ENCODE results near the gene APOL6. TPM values are rescaled to one million over a fixed set of nuclear protein-coding genes. Genes with fewer than 3 reads are reported as not detected.

Gene APOL6
- total and polyA plus RNA-seq, 2 of the 4 experiments (the other 2 are of a cell fraction) = 1.2 to 7.2 TPM

DNA sequence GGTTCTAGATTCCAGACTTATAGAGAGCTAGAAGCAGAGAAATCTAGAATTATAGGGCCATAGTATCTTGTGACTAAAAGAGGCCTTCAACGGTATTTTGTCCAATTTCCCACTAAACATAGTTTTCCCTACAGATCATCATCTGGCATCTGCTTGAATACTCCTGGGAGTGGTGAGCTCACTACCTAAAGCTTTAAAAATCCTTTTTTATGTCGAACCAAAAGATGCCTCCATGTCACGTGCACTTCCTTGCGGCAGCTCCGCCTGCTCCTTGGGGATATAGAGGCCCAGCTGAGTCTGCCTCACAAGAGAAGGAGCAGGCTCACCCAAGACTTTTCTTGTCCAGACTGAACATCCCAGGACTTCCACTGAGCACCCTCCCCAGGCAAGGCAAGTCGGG lies 26.8 kb upstream of the APOL6 start:
- 72% methylated on average over 2 of the region's 6 CpGs; no CpG with 5 or more reads in 1 of the 2 experiments for WGBS, 2 experiments (ENCODE audit: extremely low coverage in 2 of 2, insufficient read length in 1 of 2)
- H2BK20ac ChIP-seq (ENCODE audit: low read depth, low read length) = no peak overlapping the region
- H4K91ac ChIP-seq (ENCODE audit: insufficient read depth, low read depth, low read length) = no peak overlapping the region
- CTCF ChIA-PET = interaction anchor here (1.1 to 1.7 kb wide), 3 partner anchors 20 to 270 kb away, joined by 3 to 6 read pairs (median 5); no protein-coding TSS in a partner anchor
- DNase-seq (no peak), ATAC-seq (ENCODE audit: low read depth) (no peak)
- dilution Hi-C loops (cut with HindIII; ENCODE audit: low sequenced_read_pairs, unreplicated experiment) (no loop called here), in situ Hi-C loops (cut with MboI; ENCODE audit: low sequenced_read_pairs) (loop anchor here (10.0 kb wide), 1 partner anchor 503 kb away; no protein-coding TSS in a partner anchor), intact Hi-C loops (cut with micrococcal nuclease) (no loop called here)
- H4K8ac ChIP-seq (ENCODE audit: low read depth in 2 of 2, low read length in 2 of 2) = no peak overlapping the region
- no peaks in the 10 kb centered on the region for H3K9me3 ChIP-seq (ENCODE audit: control insufficient read depth, insufficient read depth, low read length)
- no peak overlapping the region for H3K4me2 ChIP-seq (ENCODE audit: low read depth, low read length)
- peaks cover 2% of the 10 kb centered on the region; the same call in 1 of the 2 replicates for H3K4me1 ChIP-seq (ENCODE audit: control insufficient read depth, insufficient read depth, low read length)
- H3K79me1 ChIP-seq (ENCODE audit: low read depth in 1 of 2, low read length in 2 of 2) = no peaks in the 10 kb centered on the region
- peaks cover 13% of the 10 kb centered on the region for H3K27me3 ChIP-seq (ENCODE audit: control insufficient read depth, insufficient read depth, low read length)
- H2AK5ac ChIP-seq (ENCODE audit: low read depth, low read length) = no peak overlapping the region
- H2BK120ac ChIP-seq (ENCODE audit: low read depth, low read length) = no peak overlapping the region
- BruUV-seq (replicated peaks) = no TSS peak
- no peak overlapping the region for H2AK9ac ChIP-seq (replicated peaks; ENCODE audit: low read depth, low read length, poor library complexity)
- no peak overlapping the region for H4K5ac ChIP-seq (ENCODE audit: low read depth, low read length)
- no peak overlapping the region for H3K23ac ChIP-seq (ENCODE audit: low read depth, low read length)
- H3K9me1 ChIP-seq (ENCODE audit: insufficient read depth, low read length) = no peaks in the 10 kb centered on the region; the same call in 1 of the 2 replicates
- TF ChIP-seq MXI1 (IDR thresholded peaks at IDR 0.05; ENCODE audit: borderline replicate concordance, low read depth, low read length) (no peak), CHD1 (IDR thresholded peaks at IDR 0.05; ENCODE audit: low read depth, low read length) (no peak), MAFK (IDR thresholded peaks at IDR 0.05; ENCODE audit: low read depth, low read length) (no peak), MAZ (IDR thresholded peaks at IDR 0.05; ENCODE audit: borderline replicate concordance, low read depth, low read length) (no peak), RFX5 (IDR thresholded peaks at IDR 0.05; ENCODE audit: low read depth, low read length) (no peak), RCOR1 (IDR thresholded peaks at IDR 0.05; ENCODE audit: insufficient replicate concordance, low read length) (no peak), RAD21 (IDR thresholded peaks at IDR 0.05; ENCODE audit: low read length) (no peak), BHLHE40 (IDR thresholded peaks at IDR 0.05; ENCODE audit: low read depth, low read length) (no peak), CEBPB (IDR thresholded peaks at IDR 0.05; ENCODE audit: low read depth, low read length) (no peak), FOS (IDR thresholded peaks at IDR 0.05; ENCODE audit: low read depth, low read length) (no peak), SMC3 (IDR thresholded peaks at IDR 0.05; ENCODE audit: low read depth, low read length) (no peak), POLR2A (IDR thresholded peaks at IDR 0.05; ENCODE audit: low read depth, low read length) (no peak), NFE2L2 (IDR thresholded peaks at IDR 0.05; ENCODE audit: low read depth, low read length) (no peak)
- TF ChIP-seq, protein P1, sequence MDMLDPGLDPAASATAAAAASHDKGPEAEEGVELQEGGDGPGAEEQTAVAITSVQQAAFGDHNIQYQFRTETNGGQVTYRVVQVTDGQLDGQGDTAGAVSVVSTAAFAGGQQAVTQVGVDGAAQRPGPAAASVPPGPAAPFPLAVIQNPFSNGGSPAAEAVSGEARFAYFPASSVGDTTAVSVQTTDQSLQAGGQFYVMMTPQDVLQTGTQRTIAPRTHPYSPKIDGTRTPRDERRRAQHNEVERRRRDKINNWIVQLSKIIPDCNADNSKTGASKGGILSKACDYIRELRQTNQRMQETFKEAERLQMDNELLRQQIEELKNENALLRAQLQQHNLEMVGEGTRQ (IDR thresholded peaks at IDR 0.05; ENCODE audit: low read depth, low read length) = no peak
- TF ChIP-seq, protein P2, sequence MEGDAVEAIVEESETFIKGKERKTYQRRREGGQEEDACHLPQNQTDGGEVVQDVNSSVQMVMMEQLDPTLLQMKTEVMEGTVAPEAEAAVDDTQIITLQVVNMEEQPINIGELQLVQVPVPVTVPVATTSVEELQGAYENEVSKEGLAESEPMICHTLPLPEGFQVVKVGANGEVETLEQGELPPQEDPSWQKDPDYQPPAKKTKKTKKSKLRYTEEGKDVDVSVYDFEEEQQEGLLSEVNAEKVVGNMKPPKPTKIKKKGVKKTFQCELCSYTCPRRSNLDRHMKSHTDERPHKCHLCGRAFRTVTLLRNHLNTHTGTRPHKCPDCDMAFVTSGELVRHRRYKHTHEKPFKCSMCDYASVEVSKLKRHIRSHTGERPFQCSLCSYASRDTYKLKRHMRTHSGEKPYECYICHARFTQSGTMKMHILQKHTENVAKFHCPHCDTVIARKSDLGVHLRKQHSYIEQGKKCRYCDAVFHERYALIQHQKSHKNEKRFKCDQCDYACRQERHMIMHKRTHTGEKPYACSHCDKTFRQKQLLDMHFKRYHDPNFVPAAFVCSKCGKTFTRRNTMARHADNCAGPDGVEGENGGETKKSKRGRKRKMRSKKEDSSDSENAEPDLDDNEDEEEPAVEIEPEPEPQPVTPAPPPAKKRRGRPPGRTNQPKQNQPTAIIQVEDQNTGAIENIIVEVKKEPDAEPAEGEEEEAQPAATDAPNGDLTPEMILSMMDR (conservative IDR thresholded peaks at IDR 0.05; ENCODE audit: low read depth, low read length) = no peak
- TF ChIP-seq, protein P3, sequence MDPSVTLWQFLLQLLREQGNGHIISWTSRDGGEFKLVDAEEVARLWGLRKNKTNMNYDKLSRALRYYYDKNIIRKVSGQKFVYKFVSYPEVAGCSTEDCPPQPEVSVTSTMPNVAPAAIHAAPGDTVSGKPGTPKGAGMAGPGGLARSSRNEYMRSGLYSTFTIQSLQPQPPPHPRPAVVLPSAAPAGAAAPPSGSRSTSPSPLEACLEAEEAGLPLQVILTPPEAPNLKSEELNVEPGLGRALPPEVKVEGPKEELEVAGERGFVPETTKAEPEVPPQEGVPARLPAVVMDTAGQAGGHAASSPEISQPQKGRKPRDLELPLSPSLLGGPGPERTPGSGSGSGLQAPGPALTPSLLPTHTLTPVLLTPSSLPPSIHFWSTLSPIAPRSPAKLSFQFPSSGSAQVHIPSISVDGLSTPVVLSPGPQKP (IDR thresholded peaks at IDR 0.05; ENCODE audit: borderline replicate concordance, low read depth, low read length) = no peak
- H4K20me1 ChIP-seq (ENCODE audit: insufficient read depth, low read length) = no peaks in the 10 kb centered on the region
- H3K9ac ChIP-seq (ENCODE audit: low read depth, low read length) = no peak overlapping the region
- no peak overlapping the region for H3K18ac ChIP-seq (ENCODE audit: low read depth, low read length)
- no peak overlapping the region for H3K14ac ChIP-seq (replicated peaks; ENCODE audit: low read depth, low read length)
- no peak overlapping the region for H3K4me3 ChIP-seq (ENCODE audit: insufficient read depth, low read depth, low read length)
- H3K56ac ChIP-seq (ENCODE audit: extremely low read depth, insufficient read depth, low read length) = no peak overlapping the region
- no peak overlapping the region for H2BK5ac ChIP-seq (ENCODE audit: low read depth, low read length, poor library complexity, severe bottlenecking)
- no peak overlapping the region for H3K27ac ChIP-seq (ENCODE audit: insufficient read depth, low read length)
- H2AFZ ChIP-seq (replicated peaks; ENCODE audit: low read length, poor library complexity) = no peak overlapping the region
- H2BK15ac ChIP-seq (ENCODE audit: low read depth, low read length) = no peak overlapping the region
- no peaks in the 10 kb centered on the region for H3K36me3 ChIP-seq (ENCODE audit: control insufficient read depth, insufficient read depth, low read length)
- POLR2A ChIA-PET (ENCODE audit: unreplicated experiment) = no interaction called here
- no peak overlapping the region for H3K4ac ChIP-seq (ENCODE audit: low read depth, low read length)
